NT2/D1 (cell line): Measurements from ENCODE around the gene LYVE1.

Experiments
- SUZ12 ChIP-seq: IDR thresholded peaks from 2 replicates; pipeline ENCODE4 v1.6.1; 2011; ENCODE audit not compliant: insufficient read length, insufficient read depth; ENCODE audit errors: extremely low read depth
- YY1 ChIP-seq: IDR thresholded peaks from 2 replicates; pipeline ENCODE4 v1.6.1; 2011; ENCODE audit not compliant: insufficient read length, insufficient read depth

GRCh38 chr11:10532526-10532925, 35.9 kb downstream of the LYVE1 start:
- TF ChIP-seq YY1 (no peak), SUZ12 (no peak)
